HT1080 (cell line): ENCODE data around the gene PSMD7. TPM values are rescaled to one million over a fixed set of nuclear protein-coding genes. Genes with fewer than 3 reads are reported as not detected.

Experiments used
- total RNA-seq: library from RNA; depleted of rRNA; stranded (reverse); fragments of >200 nt; shearing (Covaris generic); gene quantifications from 2 replicates; pipeline ENCODE4 v1.2.3, GENCODE V29; 2014; rRNA removed

The PSMD7 gene
- total RNA-seq, 1 experiment from 2014 or later, result 132 TPM

Other genes with a start within 250 kb of the PSMD7 start
- not detected in 2 replicates for gene NPIPB15, start 79.5 kb downstream of the PSMD7 start, total RNA-seq
- not detected in 2 replicates for gene CLEC18B, start 124.7 kb downstream of the PSMD7 start, total RNA-seq